NCI-H1694 treated with DMSO at 0.1 percent for 48 hours (cell line): ENCODE results near the gene SLC34A3.

Experiments used
- DNase-seq: peaks from one replicate; lab custom pipeline; 2025; lab: John Stamatoyannopoulos, UW

Gene SLC34A3

GRCh38 chr9:137217276-137218211 lies 13.2 kb upstream of the SLC34A3 start:
- no peak for DNase-seq

- no peak for DNase-seq
Observed at GRCh38 chr9:137218212-137218753, 12.4 kb upstream of the SLC34A3 start.

DNA sequence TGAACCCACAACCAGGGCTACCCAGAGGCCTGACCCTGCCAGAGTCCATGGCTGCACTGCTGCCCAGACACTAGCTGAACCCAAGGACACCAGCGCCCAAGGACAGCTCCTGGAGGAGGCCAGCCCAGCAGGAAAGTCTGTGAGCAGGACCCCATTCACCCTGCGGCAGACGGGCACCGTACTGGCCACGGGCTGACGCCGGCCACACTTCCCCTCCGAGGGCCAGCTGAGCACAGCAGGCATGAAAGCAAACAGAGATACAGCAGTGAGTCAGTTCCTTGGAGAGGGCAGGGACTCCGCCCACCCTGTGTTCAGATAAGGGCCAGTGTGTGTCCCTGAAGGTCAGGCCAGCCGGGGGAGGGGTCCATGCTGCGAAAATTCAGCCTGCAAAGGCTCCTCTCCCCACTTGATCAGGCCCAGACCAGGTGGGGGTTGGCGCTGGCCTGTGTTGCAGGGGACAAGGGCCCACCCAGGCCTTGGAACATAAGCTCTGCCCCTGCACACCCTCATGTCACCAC lies 11.9 kb upstream of the SLC34A3 start:
- no peak for DNase-seq

- DNase-seq: no peak
Observed at GRCh38 chr9:137219757-137220316, 10.9 kb upstream of the SLC34A3 start.

DNA sequence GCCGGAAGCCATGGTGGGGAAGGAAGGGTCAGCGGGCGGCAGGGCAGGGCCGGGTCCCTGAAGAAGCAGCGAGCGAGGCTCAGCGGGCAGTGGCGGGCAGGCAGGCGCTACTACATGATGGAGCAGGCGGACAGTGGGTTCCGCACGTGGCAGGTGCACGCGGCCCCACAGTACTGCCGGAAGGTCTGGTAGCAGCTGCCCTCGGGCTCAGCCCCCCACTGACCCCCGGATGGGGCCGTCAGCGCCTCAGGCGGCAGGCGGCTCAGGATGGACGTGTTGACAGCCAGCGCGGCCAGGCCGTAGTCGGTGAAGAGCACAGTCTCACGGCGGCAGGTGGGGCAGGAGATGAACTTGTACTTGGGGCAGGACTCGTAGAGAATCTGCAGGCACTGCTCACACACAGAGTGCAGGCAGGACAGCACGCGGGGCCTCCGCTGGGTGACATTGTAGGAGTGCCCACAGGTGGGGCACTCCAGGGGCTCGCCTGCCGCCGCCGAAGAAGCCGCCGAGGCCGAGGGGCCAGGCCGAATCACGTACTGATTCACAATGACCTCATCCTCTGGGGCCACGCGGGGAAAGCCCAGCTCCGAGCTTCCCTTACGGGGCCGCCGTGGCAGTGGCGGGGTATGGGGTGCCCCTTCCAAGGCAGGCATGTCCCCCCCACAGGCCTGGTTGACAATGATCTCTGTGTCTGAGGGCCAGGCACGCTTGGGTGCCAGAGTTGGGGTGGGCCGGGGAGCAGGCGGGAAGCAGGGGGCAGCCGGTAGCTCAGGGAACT lies 10.2 kb upstream of the SLC34A3 start:
- DNase-seq: no peak

DNA sequence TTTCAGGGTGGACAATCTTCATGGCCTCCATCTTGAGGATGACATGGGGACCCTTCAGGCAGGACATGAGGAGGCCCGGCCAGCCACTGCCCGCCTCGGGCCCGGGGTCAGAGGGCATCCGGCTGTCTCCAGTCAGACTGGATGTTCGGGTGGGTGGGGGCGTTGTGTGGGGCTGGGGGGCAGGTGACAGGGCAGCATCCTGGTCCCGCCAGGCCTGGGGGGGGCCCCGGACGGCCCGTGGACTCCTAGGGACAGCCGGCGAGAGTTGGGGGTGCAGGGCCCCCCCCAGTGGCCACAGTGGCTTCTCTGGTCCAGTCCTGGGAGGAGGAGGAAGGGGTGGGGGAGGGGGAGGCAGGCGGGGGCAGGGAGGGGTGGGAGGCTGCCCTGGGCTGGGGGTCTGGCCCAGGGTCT lies 9.6 kb upstream of the SLC34A3 start:
- no peak for DNase-seq

DNA sequence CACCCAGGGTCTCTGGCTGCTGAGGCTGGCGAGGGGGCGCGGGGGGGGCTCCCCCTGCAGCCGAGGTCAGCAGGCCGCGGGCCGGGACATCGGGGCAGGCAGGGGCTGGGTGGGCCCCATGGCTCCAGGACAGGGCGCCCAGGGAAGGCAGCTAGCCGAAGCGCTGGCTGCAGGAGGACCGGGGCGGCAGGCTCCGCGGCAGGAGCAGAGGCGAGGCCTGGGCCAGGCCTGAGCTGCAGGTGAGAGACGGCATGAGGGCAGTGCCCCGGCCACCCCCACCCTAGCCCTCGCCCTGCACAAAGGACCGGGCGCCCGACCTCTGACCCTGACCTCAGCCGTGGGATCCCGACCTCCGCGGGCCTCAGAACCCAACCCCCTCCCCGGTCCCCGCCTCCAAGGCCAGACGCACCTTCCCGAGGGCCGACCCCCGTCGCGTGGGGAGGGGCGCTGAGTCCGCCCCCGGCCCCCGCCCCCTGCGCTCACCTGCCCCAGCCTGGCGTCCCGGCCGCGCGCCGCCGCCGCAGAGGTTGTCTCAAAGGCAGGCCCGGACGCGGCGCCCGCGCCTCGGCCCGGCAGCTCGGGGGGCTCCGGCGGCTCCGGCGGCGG lies 9.1 kb upstream of the SLC34A3 start:
- no peak for DNase-seq

- DNase-seq: no peak
Observed at GRCh38 chr9:137222190-137223077, 8.3 kb upstream of the SLC34A3 start, which contains the start of gene RNF208. Gene RNF208, minus strand, starts transcription at chr9:137222240. Its CDS starts 1,028 bp downstream, at chr9:137221212.

GRCh38 chr9:137223078-137223970 lies 7.4 kb upstream of the SLC34A3 start:
- DNase-seq: peak; percentile 84

GRCh38 chr9:137224830-137225694 lies 5.6 kb upstream of the SLC34A3 start, which contains the start of gene CYSRT1:
Gene CYSRT1, plus strand, starts transcription at chr9:137225174. Its CDS starts 448 bp downstream, at chr9:137225622.
- no peak for DNase-seq

- DNase-seq: no peak
Observed at GRCh38 chr9:137225699-137226331, 4.9 kb upstream of the SLC34A3 start.

GRCh38 chr9:137226338-137227053 lies 4.2 kb upstream of the SLC34A3 start:
- no peak for DNase-seq

DNA sequence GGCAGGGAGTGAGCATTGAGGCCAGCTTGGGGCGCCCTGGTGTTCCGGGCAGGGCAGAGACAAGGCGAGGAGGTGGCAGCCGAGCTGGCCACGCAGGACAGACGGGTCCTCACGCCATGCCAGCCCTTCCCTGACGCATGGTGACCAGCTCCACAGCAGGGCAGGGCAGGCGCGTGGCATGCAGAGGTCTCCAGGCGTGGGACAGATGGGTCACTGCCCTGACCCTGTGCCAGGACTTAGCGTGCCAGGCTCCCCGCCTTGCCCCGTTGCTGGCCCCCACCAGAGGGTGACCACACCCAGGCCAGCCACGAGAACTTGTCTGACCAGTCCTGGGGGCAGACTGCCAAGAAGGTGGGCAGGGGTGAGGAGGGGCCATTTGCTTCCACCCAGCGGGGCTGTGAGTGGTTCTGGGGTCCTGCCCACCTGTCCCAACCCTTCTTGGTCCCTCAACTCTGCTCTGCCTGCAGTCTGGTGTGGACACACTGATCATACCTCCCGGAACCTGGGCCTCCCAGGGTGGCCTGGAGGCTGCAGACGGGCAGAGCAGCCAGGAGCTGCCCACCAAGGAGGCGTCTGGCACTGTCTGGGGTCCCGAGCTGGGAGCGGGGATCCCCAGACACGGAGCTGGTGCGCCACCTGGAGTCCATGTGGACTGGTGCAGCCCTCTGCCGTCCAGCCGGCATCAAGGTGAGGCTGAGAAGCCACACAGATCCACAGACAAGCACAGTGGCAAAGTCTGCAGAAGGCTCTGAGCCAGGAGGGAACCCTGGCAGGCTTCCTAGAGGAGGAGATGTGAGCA lies 3.4 kb upstream of the SLC34A3 start, which contains the start of gene RNF224:
RNF224 (plus strand) TSS at position 449 of the 799 bp plus-strand sequence. CDS start 834 bp downstream, outside the sequence.
- DNase-seq: peak; percentile 42

DNA sequence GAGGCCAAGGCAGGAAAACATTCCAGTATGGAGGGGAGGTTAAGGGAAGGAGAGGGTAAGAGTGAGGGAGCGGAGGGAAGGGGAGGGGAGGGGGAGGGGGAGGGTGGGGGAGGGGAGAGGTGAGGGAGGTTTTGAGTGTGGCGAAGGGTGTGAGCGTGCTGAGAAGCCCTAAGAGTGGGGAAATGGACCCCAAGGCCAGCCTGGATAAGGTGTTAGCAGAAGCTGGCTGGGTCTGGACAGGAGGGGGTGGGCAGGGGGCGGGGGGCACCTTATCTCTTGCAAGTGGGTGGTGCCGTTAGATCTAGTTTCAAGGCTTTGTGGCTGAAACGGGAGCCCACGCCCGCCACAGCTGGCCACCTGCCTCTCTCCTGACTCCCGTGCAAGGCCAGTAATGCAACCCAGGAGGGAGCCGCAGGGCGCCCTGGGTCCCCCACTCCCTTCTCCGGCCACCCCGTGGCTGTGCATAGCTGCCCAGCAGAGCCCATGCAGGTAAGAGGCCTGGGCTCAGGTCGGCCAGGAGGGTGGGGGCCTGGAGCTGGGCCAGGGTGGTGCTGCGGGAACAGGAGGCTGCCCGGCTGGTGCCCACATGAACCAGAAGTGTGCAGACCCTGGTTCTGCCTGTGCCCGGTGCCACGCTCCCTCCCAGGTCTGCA lies 2.7 kb upstream of the SLC34A3 start:
- DNase-seq: no peak

DNA sequence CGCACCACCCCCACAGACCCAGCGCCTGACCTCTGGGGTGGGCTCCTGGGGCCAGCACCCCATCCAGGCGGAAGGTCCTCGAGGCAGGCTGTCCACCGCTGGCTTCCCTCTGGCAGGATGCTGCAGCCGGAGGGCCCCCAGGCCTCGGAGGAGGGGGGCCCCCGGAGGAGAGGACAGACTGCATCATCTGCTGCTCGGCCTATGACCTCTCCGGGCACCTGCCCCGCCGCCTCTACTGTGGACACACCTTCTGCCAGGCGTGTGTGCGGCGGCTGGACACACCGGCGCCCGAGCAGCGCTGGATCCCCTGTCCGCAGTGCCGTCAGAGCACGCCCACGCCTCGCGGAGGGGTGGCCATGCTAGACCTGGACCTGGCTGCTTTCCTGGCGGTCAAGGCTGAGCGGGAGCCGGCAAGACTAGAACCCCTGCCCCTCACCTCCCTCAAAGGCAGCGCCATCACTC lies 2.2 kb upstream of the SLC34A3 start:
- no peak for DNase-seq
